NCI-H1092 (cell line): ENCODE data around the gene DUOXA2.

Source experiments
- DNase-seq: peaks from one replicate; lab custom pipeline; 2025; lab: John Stamatoyannopoulos, UW

Gene DUOXA2

DNA sequence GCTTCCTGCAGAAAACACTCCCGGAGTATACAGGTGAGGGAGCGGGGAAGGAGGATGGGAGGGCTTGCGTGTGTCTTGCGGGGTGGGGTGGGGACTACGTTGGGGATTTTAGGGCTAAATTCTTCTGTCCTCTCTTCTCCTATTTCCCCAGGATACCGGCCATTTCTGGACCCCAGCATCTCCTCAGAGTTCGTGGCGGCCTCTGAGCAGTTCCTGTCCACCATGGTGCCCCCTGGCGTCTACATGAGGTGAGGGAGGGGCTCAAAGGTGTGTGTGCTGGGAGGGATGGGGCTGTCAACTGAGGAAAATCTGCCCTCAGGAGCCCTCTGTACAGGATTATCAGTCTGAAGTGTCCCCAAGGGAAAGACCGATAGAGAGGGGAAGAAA, 22.2 kb downstream of the DUOXA2 start:
- no peak for DNase-seq

DNA sequence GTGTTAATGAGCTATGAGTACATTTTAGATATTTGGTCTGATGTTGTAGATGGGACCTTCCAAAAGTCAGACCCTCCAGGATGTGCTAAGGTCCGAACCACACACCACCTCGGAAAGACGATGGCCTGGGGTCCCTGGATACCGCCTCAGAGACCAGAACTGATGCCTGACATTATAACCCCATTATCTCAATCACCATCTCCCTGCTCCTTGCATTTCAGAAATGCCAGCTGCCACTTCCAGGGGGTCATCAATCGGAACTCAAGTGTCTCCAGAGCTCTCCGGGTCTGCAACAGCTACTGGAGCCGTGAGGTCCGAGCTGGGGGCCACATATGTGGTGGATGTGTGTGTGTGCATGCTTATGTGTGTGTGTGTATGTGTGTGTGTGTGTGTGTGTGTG, 23.6 kb downstream of the DUOXA2 start:
- DNase-seq, result no peak

DNA sequence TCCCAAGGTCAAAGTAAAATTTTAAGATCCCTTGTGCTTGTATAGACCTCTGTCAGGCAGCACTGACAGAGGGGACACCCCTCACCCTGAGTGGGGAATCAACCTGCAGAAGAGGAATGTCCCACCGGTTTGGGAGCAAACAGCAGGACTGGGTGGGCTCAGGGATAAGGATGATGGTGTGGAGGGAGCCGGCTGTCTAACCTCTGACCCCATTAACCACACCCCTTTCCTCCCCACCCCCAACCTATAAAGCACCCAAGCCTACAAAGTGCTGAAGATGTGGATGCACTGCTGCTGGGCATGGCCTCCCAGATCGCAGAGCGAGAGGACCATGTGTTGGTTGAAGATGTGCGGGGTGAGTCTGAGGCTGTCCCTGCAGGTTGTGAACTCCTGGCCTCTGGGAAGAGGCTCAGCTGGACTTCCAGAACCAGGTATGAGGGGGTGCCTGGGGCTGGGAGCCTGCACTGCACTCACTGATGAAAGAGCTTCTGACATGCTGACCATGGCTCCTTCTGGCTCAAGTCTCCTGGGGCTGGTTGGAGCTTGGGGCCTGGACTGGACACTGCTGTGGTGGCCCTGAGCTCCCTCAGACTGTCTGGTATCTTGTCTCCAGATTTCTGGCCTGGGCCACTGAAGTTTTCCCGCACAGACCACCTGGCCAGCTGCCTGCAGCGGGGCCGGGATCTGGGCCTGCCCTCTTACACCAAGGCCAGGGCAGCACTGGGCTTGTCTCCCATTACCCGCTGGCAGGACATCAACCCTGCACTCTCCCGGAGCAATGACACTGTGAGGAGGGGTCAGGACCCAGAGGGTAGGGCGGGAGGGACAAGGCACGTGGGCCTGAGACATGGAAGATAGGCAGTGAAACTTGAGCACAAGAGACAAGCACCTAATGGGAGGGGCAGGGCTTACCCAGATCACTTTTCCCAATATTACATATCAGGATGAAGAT, 25.0 kb downstream of the DUOXA2 start:
- no peak for DNase-seq

DNA sequence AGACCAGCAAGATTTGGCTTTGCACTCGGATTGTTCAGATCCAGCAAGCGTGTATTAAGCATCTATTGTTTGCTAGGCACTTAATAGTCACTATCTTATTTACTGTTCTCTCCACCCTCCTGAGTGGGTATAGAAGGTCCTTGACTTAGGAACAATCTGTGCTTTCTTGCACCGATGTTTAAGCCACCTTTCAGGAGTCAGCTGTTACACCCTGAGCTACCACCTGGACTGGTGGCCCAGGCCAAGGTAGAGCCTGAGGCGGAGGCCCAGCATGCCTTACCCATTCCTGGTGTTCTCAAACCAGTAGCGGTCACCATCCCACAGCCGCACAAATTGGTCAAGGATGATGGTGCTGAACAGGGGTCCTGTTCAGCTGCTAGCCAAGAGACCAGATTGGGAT, 25.6 kb downstream of the DUOXA2 start:
- no peak for DNase-seq

DNA sequence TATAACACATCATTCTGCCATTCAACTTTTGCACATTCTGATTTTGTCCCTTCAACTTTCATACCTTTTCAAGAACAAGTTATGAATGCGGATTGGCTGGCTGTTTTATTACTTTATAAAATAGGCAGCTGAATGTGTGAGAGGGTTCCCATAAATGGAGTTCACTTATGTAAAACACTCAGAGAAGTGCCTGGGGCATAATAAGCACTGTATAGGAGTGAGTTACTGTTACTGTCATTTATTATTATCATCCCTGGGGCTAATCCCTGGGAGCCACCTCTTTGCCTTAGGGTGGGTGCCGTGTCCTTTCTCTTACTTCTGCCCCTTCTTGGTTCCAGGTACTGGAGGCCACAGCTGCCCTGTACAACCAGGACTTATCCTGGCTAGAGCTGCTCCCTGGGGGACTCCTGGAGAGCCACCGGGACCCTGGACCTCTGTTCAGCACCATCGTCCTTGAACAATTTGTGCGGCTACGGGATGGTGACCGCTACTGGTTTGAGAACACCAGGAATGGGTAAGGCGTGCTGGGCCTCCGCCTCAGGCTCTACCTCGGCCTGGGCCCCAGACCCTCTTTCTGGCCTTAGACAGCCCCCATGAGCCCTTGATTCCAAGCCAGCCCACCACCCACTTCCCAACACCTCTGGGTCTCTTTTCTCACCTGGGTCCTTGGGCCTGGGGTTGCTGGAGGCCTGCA, 26.6 kb downstream of the DUOXA2 start:
- no peak for DNase-seq

DNA sequence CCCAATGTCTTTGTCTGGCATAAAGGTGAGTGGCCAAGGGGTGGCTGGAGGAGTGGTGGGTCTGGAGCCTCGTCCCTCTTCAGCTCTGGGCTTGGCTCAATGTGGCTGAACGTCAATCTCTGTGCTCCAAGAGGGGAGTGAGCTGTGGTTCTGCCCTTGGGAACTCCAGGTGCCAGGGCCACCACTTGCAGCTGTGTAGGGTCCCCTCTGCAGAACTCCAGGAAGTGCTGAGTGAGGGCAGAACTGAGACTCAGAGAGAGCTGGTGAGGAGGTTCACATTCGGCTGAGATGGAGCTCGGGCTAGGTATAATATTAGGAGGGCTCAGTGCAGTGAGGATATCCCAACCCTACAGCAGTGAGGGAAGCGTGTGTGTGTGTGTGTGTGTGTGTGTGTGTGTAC, 27.3 kb downstream of the DUOXA2 start:
- no peak for DNase-seq

DNA sequence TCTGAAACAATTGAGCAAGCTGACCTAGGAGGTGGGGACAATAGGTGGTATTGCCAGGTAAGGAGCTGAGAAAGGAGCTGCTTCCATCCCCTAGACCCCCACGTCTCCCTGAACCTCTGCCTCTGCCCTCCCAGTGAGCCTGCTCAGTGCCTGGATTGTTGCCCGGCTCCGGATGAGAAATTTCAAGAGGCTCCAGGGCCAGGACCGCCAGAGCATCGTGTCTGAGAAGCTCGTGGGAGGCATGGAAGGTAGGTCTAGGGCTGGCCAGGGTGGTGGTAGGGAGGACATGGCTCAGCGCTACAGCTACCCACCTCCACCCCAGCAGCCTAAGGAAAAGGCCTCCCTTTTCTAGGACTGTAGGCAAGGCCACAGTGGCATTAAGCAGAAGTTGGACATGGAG, 28.9 kb downstream of the DUOXA2 start:
- DNase-seq, result no peak

DNA sequence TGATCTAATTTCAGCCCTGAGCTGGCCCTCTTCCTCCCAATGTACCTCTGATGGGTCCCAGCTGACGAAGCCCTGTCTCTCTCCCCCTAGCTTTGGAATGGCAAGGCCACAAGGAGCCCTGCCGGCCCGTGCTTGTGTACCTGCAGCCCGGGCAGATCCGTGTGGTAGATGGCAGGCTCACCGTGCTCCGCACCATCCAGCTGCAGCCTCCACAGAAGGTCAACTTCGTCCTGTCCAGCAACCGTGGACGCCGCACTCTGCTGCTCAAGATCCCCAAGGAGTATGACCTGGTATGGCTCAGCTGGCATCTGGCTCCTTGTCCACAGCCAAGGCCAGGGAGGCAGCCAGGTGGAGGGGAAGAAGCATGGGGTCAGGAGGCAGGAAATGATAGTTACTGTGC, 29.8 kb downstream of the DUOXA2 start:
- no peak for DNase-seq

DNA sequence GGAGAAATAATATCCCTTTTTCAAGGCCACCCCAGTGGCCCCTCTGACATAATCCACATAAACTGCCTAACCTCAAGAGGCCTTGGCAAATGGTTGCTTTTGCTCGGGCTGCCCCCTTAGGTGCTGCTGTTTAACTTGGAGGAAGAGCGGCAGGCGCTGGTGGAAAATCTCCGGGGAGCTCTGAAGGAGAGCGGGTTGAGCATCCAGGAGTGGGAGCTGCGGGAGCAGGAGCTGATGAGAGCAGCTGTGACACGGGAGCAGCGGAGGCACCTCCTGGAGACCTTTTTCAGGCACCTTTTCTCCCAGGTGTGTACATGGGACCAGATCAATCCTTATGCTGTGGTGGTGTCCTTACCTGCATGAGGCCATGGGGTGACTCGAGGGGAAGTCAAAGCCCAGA, 30.6 kb downstream of the DUOXA2 start:
- DNase-seq, result no peak

DNA sequence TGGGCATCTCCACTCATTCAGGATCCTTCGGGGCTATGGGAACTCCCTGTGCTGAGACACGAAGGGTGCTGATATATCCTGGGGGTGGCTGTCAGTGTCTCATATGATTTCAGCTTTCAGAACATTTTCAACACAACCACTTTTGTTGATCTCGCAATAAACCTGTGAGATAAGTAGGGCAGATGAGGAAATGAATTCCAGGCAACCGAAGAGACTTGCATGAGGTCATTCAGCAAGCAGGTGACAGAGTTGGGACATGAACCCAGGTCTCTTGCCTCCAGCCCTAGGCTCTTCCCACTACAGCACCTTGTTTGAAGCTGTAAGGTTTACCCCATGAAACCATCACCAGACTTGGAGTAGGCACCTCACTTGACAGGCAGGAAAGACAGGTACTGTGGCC, 32.3 kb downstream of the DUOXA2 start:
- no peak for DNase-seq

DNA sequence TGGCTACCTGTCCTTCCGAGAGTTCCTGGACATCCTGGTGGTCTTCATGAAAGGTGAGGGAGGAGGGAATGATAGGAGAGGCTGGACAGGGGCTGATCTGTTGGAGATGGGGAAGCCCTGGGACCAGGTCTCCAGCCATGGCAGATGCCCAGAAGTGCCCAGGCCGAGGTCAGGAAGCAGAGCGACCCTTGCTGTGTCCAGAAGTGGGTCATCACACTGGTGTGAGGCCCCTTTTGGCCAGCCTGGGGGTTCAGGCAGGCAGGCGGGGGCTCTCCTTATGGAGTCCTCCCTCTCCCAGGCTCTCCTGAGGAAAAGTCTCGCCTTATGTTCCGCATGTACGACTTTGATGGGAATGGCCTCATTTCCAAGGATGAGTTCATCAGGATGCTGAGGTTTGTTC, 33.5 kb downstream of the DUOXA2 start:
- no peak for DNase-seq

DNA sequence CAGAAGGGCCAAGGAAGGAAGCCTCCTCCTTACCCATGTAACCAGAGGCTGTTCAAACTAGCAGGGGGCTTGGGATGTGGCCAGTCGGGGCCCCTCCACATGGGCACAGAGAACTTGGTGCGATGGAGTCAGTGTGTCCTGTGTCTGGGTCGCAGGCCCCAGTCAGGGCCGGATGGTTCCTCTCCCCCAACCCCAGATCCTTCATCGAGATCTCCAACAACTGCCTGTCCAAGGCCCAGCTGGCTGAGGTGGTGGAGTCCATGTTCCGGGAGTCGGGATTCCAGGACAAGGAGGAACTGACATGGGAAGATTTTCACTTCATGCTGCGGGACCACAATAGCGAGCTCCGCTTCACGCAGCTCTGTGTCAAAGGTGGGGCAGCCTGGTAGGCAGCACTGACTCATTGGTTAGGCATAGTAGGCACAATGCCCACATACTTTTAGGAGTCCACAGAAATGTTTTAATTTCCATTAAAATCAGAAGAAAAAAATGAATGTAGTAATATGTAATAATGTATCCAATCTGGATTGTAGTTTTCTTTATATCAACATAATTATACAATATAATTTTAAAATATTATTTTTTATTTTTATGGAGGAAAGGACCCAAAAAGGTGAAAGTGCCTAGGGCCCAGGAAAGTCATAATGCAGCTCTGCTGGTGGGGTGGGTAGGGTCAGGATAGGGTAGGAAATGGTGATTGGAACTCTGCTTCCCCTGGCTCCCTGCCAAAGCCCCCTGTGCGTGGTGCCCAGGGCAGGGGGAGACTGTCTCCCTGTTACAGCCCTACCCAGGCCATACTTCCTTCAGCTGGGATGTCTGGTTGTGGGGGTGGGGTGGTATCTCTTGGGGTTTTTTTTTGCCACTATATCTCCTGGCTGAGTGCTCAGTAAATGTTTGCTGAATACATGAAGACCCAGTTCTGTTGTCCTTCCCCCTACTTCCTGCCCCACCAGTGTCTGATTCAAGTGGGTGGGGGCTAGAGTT, 34.2 kb downstream of the DUOXA2 start:
- DNase-seq, result no peak

DNA sequence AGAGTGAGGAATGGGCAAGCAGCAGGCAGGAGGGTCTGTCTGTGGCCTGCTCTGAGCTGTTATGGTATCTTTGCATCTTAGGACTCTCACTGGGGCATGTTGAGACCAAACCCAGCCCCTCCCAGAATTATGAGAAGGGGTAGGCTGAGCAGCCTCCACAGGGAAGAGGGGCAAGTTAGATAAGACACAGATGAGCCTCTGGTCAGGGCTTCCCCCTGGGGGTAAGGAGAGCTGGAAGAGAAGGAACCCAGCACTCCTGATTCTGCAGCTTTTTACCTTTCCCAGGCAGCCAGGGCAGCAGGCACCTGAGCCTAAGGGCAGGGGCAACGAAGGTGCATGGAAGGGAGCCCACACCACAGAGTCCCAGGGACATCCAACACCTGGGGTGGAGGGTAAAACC, 34.9 kb downstream of the DUOXA2 start:
- DNase-seq, result no peak

DNA sequence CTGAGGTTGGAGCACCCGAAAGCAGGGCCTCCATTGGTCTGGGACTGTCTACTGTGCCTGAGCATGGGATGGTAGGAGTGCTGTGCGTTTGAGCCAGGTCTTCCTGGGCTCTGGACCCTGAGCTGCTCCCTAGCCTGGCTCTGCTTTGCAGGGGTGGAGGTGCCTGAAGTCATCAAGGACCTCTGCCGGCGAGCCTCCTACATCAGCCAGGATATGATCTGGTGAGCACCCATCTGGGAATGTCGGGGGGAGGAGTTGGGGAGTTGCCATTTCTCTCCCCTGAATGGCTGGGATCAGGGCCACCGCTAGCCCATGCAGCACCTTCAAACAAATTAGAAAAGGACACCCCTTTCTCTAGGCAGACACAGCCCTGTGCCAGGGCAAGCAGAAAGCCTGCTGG, 36.4 kb downstream of the DUOXA2 start:
- DNase-seq, result no peak

DNA sequence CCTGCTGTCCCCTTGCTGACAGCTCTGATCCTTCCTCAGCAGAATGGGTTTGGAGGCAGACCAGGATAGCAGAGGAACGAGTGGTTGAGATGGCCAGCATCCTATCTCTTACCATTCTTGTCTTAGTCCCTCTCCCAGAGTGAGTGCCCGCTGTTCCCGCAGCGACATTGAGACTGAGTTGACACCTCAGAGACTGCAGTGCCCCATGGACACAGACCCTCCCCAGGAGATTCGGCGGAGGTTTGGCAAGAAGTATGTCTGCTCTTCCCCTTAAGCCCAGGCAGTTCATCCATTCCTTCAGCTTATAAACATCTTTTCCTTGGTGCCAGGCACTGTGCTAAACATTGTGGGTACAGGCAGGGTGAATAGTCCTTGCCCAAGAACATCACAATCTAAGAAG, 36.9 kb downstream of the DUOXA2 start:
- no peak for DNase-seq

DNA sequence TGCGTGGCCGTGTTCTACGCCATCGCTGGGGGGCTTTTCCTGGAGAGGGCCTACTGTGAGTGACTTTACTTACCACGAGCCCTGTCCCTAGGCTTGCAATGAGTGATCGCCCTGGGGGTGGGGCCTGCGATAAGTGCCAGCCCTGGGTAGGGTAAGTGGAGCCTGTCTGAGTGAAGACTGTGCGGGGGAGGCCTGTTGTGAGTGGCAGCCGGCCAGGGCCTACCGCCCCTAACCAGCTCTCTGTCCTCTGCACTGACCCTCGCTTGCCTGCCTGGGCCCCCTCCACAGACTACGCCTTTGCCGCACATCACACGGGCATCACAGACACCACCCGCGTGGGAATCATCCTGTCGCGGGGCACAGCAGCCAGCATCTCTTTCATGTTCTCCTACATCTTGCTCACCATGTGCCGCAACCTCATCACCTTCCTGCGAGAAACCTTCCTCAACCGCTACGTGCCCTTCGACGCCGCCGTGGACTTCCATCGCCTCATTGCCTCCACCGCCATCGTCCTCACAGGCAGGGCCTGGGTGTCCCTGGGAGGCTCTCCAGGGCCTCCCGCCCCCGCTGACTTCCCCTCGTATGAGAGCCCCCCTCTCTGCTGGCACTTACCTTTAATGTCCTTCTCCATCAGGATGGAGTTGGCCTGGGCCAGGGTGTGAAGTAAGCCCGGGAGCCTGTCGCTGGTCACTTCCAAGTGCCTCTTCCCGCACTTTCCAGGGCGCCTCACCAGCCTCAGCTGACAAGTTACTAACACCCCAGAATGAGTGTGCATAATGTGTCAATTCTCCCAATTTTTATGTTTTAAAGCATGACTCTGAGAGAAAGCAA, 38.1 kb downstream of the DUOXA2 start:
- DNase-seq, result no peak

DNA sequence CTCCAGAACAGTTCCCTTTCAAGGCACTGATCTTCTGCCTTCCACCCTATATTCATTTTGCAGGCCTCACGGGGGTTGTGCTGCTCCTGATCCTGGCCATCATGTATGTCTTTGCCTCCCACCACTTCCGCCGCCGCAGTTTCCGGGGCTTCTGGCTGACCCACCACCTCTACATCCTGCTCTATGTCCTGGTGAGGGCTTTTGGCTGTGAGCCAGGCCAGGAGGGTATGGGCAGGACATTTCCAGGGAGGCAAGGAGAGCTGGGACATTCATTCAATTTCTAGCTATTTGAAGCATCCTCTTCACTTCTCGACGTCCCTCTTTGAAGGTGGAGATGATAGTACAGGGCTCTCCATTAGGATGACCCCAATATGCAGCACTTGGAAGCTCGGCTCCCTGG, 41.6 kb downstream of the DUOXA2 start:
- DNase-seq, result no peak

DNA sequence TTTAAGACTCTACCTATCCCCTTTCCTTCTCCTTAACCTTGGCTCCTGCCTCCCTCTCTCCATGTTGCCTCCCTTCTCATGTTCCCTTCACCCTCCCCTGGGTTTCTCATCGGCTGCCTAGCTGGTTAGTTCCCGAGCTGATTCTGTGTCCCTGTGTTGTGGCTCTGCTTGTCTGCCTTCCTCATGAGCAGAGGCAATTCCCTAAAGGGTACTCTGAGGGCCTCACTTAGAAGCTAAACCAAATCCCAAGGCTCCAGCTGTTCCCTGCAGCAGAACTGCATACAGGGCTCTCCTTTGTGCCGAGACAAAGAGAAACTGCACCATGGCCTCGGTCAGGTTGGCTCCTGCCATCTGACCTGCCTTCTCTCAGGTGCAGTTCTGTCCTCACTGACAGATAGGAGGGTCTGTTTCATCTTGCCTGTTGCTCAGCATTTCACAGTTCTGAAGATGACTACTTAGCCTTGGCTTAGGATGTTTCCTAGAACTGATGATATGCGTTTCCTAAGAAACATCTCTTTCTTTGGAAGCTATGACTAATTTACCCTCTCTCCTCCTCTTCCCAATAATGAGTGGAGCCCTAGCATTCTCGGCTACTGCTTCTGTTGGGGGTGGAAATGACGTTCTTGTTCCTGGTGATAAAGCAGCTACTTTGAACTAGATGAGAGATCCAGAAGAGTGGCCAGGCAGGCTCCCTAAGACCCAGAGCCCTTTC, 42.8 kb downstream of the DUOXA2 start:
- DNase-seq, result no peak

DNA sequence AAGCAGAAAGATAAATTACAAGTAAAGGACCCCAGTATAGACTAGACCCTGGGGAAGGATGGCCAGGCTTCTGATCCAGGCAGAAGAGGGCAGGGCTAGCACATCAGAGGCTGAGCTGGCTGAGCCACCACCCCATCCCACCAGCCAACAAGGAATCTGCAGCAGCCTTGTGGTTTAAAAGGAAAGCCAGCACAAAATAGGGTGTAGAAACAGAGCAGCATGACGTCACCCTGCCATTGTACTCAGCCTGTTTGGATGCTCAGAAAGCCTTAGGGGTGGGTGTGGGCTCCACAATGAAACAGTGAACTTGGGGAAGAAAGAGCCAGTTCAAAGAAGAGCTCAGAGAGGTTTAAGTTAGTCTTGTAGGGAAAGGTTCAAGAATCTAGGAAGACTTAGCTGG, 43.8 kb downstream of the DUOXA2 start:
- DNase-seq, result no peak

DNA sequence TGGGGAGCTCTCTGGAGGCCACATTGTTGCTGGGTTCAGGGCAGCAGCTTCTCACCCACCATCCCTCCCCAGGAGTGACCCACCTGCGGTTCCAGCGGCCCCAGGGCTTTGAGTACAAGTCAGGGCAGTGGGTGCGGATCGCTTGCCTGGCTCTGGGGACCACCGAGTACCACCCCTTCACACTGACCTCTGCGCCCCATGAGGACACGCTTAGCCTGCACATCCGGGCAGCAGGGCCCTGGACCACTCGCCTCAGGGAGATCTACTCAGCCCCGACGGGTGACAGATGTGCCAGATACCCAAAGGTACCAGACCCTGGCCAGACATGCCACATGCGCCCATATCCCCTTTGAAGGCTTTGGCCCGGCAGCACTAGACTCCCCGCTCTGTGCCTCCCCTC, 47.5 kb downstream of the DUOXA2 start:
- DNase-seq, result no peak
